Tibial nerve (tissue), 4 donors: Measurements from ENCODE around the gene F11R.

Source experiments
- EP300 ChIP-seq, 2 donors: sonication (generic); formaldehyde crosslinking; IDR thresholded peaks; one replicate each; pipeline ENCODE4 v1.6.1; 2017; ENCODE audit warnings: antibody characterized with exemption in 2 of 2, mild to moderate bottlenecking in 1 of 2
- POLR2A ChIP-seq, 2 donors: fragments of 450-650 bp; IDR thresholded peaks; one replicate each; pipeline ENCODE4 v1.6.1; 2017; ENCODE audit warnings: antibody characterized with exemption in 2 of 2, mild to moderate bottlenecking in 2 of 2, moderate library complexity in 2 of 2
- TF ChIP-seq, protein P1 (sequence below), 5 experiments: fragments of 200-600 bp in 3 of 5; fragments of 450-650 bp in 2 of 5; sonication (generic) in 3 of 5; IDR thresholded peaks; one replicate each; pipeline ENCODE4 v1.5.1; 2016 to 2019; ENCODE audit warnings: antibody characterized with exemption in 5 of 5, mild to moderate bottlenecking in 3 of 5, moderate library complexity in 2 of 5

DNA sequence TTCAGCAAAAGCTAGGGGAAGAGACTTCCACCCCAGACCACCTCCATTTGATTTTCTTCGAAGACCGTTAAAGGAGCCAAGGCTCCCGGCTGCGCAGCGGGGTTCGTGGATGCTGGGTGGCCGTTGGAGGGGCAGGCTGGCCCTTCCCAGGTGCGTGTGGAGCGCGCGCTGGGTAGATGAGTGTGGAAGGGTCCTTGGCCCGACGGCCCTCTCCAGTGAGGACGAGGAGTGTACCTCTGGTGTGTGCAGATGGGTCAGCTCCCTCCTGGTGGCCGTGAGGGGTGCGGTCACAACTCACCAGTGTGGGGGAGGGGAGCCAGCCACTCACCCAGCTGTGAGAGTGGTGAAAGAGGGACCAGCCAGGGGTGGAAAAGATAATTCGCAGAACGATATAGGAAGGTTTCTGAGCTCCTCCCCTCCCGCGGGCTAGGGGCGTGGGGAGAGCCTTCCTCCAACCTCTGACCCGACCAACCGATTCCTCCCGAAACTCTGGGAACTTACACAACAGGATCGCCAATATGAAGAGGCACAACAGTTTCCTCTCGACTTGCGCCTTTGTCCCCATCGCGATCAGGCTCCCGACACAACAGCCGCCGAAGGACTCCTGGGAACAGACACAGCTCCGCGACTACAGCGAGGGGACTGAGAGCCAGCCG is at the start of gene F11R:
- TF ChIP-seq, protein P1, sequence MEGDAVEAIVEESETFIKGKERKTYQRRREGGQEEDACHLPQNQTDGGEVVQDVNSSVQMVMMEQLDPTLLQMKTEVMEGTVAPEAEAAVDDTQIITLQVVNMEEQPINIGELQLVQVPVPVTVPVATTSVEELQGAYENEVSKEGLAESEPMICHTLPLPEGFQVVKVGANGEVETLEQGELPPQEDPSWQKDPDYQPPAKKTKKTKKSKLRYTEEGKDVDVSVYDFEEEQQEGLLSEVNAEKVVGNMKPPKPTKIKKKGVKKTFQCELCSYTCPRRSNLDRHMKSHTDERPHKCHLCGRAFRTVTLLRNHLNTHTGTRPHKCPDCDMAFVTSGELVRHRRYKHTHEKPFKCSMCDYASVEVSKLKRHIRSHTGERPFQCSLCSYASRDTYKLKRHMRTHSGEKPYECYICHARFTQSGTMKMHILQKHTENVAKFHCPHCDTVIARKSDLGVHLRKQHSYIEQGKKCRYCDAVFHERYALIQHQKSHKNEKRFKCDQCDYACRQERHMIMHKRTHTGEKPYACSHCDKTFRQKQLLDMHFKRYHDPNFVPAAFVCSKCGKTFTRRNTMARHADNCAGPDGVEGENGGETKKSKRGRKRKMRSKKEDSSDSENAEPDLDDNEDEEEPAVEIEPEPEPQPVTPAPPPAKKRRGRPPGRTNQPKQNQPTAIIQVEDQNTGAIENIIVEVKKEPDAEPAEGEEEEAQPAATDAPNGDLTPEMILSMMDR (IDR thresholded peaks at IDR 0.05) = peak in 2 of 5 experiments; percentile 23 to 38
- TF ChIP-seq POLR2A (IDR thresholded peaks at IDR 0.05) (no peak), EP300 (IDR thresholded peaks at IDR 0.05) (no peak)
